ENCODE data around the gene GSTCD. TPM values are rescaled to one million over a fixed set of nuclear protein-coding genes. Genes with fewer than 3 reads are reported as not detected.

Gene GSTCD
- total and polyA plus RNA-seq, 2 experiments from 2014 or later = 11.3 to 39.1 TPM

- H3K27me3 Mint-ChIP-seq (ENCODE audit: insufficient read depth, low read depth, poor library complexity) = no peaks in the 10 kb centered on the region
- Histone ChIP-seq H3K79me2 (replicated peaks; ENCODE audit: insufficient read depth) (no peaks in the 10 kb centered on the region), H2AFZ (no peak overlapping the region), H4K20me1 (replicated peaks; ENCODE audit: insufficient read depth) (no peaks in the 10 kb centered on the region), H3K27me3 (ENCODE audit: insufficient read depth) (no peaks in the 10 kb centered on the region), H3K27ac (ENCODE audit: low read depth) (no peak overlapping the region), H3K4me2 (no peak overlapping the region), H3K4me3 (no peak overlapping the region), H3K36me3 (ENCODE audit: insufficient read depth) (no peaks in the 10 kb centered on the region), H3K4me1 (ENCODE audit: insufficient read depth) (no peaks in the 10 kb centered on the region), H3K9me2 (ENCODE audit: insufficient read depth) (no peaks in the 10 kb centered on the region), H3F3A (replicated peaks; ENCODE audit: low read depth) (no peaks in the 10 kb centered on the region)
- TF ChIP-seq ETS1 (IDR thresholded peaks at IDR 0.05) (no peak), JUNB (IDR thresholded peaks at IDR 0.05; ENCODE audit: unreplicated experiment) (no peak), ZNF462 (CRISPR knock-in tag; IDR thresholded peaks at IDR 0.05) (no peak), CTCF (conservative IDR thresholded peaks at IDR 0.05; ENCODE audit: low read depth in 2 of 2) (no peak)
- H3K27ac Mint-ChIP-seq = no peak overlapping the region
- no peak for ATAC-seq
- no peaks in the 10 kb centered on the region for H3K9me3 Mint-ChIP-seq
- no peak overlapping the region for H3K4me3 Mint-ChIP-seq
- H3K36me3 Mint-ChIP-seq (ENCODE audit: low read depth) = no peaks in the 10 kb centered on the region
- DNase-seq (ENCODE audit: low spot score) = no peak
- peaks cover 9% of the 10 kb centered on the region; the same call in 2 of the 3 replicates for H3K4me1 Mint-ChIP-seq
These were observed 97.0 kb downstream of the GSTCD start for GRCh38 chr4:105805501-105806120.

Data from GM23338 (cell line).